Activated CD4-positive, alpha-beta T cell treated with anti-CD3 and anti-CD28 coated beads, Interleukin-2, amount 50 U/mL, for 16 hours (primary cell): Measurements from ENCODE around the gene TMC5.

ENCODE experiments used
- DNase-seq: peaks from one replicate; pipeline ENCODE4 v3.0.0-alpha.2; 2020

TMC5 gene

GRCh38 chr16:19460397-19460796 lies 42.7 kb downstream of the TMC5 start:
- no peak for DNase-seq

DNA sequence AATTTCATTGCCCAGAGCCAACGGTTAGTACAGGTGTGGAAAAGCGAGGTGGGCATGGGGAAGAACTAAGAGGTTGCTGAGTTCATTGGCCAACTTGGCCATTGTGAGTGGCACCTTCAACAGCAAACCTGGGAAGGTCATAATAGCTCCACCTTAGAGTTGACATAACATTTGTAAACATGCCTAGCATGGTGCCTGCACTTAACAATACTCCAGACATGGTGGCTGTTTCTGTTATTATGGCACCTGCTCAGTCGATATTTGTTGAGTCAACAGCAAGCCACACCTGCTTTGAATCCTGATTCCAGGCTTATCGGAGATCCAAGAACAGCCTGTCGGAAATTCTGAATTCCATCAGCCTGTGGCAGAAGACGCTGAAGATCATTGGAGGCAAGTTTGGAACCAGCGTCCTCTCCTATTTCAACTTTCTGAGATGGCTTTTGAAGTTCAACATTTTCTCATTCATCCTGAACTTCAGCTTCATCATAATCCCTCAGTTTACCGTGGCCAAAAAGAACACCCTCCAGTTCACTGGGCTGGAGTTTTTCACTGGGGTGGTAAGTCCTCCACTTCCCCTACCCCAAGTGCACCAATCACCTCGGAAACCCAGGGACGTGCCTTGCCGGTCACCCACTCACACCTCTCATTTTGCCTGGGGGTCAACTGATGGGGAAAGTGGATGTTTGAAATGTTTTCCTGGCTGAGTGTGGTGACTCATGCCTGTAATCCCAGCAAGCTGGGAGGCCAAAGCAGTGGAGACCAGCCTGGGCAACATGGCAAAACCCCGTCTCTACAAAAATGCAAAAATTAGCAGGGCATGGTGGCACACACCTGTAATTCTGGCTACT lies 46.0 kb downstream of the TMC5 start:
- DNase-seq, result no peak

- no peak for DNase-seq
Observed at GRCh38 chr16:19468300-19468699, 50.6 kb downstream of the TMC5 start.

- DNase-seq, result no peak
Observed at GRCh38 chr16:19472482-19472881, 54.8 kb downstream of the TMC5 start.

- no peak for DNase-seq
Observed at GRCh38 chr16:19474617-19475016, 56.9 kb downstream of the TMC5 start.

GRCh38 chr16:19478505-19478904 lies 60.8 kb downstream of the TMC5 start:
- no peak for DNase-seq

DNA sequence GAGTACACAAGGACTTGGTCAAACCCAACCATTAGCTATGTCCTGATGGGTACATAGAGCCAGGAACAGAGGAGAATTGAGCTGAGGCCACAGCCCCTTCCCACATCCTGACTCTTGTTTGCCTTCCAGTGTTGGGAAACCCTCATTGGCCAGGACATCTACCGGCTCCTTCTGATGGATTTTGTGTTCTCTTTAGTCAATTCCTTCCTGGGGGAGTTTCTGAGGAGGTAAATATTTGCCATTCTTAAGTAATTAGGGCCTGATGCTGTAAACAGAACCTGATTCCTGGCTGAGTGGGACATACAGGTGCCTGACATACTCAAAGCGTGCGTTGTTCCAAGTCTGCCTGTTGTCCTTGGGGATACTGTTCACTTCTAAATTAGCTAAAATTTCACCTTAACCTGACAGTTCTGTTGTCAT lies 61.6 kb downstream of the TMC5 start:
- DNase-seq, result no peak

GRCh38 chr16:19481296-19481695 lies 63.6 kb downstream of the TMC5 start:
- no peak for DNase-seq

DNA sequence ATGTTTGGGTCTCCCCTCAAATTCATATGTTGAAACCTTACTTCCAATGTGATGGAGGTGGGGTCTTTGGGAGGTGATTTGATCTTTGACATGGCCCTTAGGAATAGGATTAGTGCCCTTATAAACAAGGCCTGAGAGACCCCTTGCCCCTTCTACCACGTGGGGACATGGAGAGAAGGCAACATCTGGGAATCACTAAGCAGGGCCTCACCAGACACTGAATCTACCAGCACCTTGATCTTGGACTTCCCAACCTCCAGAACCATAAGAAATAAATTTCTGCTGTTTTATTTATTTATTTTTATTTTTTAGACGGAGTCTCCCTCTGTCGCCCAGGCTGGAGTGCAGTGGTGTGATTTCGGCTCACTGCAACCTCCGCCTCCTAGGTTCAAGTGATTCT lies 64.1 kb downstream of the TMC5 start:
- no peak for DNase-seq

GRCh38 chr16:19482291-19482690 lies 64.6 kb downstream of the TMC5 start:
- no peak for DNase-seq

DNA sequence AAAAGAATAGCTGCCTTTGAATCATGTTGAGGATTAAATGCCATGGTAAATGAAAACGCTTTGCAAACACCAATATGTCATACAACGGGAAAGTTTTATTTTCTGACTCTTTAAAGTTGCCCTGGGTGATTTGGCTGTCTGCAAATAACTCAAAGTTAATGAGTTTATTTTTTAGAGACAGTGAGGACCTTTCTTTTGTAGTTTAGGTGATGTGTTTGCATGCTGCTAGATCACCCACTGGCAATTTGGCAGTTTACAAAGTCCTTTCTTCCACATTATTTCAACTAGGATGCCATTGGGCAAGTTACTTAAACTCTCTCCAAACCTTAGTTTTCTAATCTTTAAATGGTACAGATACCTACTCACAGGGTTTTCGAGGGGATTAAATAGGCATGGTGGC lies 66.4 kb downstream of the TMC5 start:
- no peak for DNase-seq

GRCh38 chr16:19485611-19486010 lies 67.9 kb downstream of the TMC5 start:
- DNase-seq, result no peak

DNA sequence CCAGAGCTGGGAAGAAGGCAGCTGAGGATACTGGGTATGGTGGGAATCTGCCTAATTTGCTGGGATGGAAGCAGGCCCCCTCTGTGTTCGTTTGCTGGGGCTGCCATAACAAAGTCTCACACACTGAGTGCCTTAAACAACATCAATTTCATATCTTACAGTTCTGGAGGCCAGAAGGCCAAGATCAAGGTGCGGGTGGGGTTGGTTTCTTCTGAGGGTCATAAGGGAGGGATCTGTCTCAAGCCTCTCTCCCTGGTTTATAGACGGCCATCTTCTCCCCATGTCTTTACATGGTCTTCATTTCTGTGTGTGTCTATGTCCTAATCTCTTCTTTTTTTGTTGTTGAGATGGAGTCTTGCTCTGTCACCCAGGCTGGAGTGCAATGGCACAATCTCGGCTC lies 68.4 kb downstream of the TMC5 start:
- no peak for DNase-seq

DNA sequence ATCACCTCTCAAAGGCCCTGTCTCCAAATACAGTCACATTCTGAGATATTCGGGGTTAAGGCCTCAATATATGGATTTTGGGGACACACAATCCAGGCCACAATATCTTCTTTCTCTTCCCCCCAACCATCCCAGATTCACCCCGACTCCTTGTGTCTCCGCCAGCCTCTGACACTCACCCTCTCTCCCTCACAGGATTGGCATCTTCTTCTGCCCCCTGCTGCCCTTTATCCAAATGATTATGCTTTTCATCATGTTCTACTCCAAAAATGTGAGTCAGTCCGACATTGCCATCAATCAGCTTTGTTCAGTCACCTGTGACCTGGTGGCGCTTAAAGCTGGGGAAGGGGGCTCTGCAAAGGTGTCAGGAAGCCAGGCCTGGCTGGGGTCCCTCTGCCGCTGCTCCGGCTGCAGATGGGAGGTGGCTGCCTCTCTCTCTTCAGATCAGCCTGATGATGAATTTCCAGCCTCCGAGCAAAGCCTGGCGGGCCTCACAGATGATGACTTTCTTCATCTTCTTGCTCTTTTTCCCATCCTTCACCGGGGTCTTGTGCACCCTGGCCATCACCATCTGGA lies 69.2 kb downstream of the TMC5 start:
- no peak for DNase-seq

DNA sequence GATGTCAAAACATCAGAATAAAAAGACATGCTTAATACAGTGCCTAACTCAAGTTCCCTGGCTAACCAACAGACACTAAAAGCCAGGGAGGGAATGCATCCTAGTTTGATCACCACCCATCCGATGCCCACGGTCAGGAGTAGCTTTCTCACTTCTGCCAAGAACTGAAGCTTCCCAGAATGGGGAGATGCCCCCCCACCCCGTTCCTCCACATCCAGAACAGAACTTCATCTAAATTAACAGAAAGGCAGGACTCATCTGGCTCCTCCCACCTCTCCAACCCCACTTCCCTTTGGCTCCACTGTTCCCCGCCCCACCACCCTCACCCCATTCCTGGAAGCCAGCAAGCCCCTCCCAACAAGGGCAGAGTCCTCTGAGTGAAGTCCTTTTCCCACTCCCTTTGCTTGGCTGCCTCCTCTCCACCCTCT lies 70.5 kb downstream of the TMC5 start:
- no peak for DNase-seq

DNA sequence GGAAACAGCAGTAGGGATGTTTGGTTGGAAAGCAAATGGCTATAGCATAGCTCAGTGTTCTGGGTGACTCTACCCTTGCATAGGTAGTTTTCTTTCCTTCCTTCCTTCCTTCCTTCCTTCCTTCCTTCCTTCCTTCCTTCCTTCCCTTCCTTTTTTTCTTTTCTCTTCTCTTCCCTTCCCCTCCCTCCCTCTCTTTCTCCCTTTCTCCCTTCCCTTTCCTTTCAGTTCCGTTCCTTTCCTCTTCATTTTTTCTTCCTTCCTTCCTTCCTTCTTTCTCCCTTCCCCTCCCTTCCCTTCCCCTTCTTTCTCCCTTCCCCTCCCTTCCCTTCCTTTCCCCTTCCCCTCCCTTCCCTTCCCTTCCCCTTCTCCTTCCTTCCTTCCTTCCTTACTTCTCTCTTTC lies 72.9 kb downstream of the TMC5 start:
- DNase-seq, result no peak

- no peak for DNase-seq
Observed at GRCh38 chr16:19497176-19497575, 79.5 kb downstream of the TMC5 start.

- no peak for DNase-seq
Observed at GRCh38 chr16:19499006-19499405, 81.3 kb downstream of the TMC5 start.

DNA sequence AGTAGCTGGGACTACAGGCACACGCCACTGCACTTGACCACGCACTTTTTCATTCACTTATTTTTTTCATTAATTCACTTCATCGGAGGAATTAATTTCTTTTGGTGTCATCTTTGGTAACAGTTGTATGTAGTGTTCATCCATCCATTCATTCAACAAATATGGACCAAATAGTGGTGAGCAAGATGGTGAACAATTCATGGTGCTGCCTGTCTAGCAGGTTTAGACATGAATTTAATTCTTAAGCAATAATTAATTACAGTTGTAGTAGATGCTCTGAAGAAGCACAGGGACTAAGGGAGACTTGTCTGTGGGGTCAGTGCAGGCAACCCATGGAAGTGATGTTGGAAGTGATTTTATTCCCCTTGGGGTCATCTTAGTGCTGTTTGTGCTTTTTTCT lies 81.8 kb downstream of the TMC5 start:
- DNase-seq, result no peak

DNA sequence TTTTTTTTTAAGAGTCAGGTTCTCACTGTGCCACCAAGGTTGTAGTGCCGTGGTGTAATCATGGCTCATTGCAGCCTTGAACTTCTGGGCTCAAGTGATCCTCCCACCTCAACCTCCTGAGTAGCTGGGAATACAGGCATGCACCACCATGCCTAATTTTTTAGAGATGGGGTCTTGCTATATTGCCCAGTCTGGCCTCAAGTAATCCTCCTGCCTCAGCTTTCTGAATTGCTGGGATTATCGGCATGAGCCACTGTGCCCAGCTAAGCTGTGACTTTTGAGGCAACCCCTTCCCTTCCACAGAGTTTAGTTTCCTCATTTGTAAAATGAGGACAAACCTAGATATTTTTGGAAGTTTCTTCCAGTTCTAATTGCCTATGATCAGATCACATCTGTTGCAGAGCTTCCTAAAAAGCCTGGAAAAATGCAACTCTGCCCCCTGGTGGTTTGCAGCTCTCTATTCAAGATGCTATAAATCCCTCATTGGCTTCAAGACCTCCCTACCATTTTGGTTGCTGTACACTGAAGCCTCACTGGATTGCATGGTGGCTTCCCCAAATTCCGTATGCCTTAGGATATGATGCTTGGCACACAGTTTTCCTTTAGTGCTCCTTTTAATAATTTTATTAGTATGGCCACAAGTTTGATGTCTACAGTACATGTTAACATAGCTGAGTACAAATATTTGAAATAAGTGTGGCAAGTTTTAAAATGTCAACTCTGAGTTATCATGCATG lies 84.9 kb downstream of the TMC5 start:
- DNase-seq, result peak; percentile 66

DNA sequence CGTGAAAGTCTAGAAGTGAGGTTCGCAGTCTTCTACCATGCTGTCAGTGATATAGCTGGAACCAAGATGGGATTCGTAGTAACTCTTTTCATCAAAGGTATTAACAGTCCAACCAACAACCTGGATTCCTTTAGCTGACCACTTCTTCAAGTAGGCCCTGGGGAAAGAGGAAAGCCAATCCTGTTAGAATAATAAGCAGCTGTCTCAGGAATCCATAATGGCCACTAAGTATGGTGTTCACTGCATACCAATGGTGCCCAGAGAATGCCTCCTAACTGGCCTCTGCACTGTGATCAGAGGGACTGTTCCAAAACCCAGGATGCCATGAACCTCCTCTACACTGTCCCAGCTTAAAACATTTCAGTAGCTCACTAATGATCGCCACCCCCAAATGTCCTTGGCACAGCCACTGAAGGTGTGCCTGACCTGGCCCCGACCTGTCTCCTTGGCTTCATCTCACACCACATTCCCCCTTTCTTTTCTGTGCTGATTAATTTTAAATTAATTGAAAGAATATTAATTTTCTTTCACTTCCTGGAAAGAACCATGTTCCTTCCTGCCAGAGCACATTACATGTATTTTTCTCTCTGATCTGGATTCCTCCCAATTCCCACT lies 85.9 kb downstream of the TMC5 start:
- DNase-seq, result no peak

- DNase-seq, result no peak
Observed at GRCh38 chr16:19505600-19506303, 88.1 kb downstream of the TMC5 start.

DNA sequence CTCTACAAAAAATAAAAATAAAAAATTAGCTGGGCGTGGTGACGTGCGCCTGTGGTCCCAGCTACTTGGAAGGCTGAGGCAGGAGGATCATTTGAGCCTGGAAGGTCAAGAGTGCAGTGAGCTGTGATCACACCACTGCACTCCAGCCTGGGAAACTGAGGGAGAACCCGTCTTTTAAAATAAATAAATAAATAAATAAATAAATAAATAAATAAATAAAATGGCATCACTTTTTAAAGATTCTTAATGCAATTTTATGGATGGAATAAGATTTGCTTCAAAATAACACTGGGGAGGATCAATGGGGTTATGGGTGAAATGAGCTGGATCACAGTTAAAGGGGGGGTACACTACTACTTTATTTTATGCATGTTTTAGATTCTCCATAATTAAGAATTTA lies 89.3 kb downstream of the TMC5 start:
- no peak for DNase-seq
